HepG2 (cell line): ENCODE data around the gene UGT2B15. TPM values are rescaled to one million over a fixed set of nuclear protein-coding genes. Genes with fewer than 3 reads are reported as not detected.
"Not testable (repeated sequence)": the region's sequence is repeated elsewhere in the genome, so short reads cannot be mapped to it uniquely, and the experiment has no call there.

Experiments used
- CREM ChIP-seq, 2 experiments: sonication (generic) in 1 of 2; formaldehyde crosslinking in 1 of 2; IDR thresholded peaks; 2 replicates each; pipeline versions ENCODE4 v1.4.0 to v1.6.1; 2016 to 2020; ENCODE audit warnings: antibody characterized with exemption in 1 of 2, mild to moderate bottlenecking in 1 of 2, missing genetic modification reagents in 1 of 2
- EP300 ChIP-seq, 3 experiments: sonication (generic) in 1 of 3; formaldehyde crosslinking in 1 of 3; IDR thresholded peaks; 2 replicates each; pipeline versions ENCODE4 v1.5.1 to v1.6.1; 2011 to 2020; ENCODE audit warnings: low read depth in 2 of 3, low read length in 2 of 3, borderline replicate concordance in 1 of 3, improper control_type of control experiment in 1 of 3, mild to moderate bottlenecking in 1 of 3, missing genetic modification reagents in 1 of 3, moderate library complexity in 1 of 3
- GATA4 ChIP-seq: sonication (generic); IDR thresholded peaks from 2 replicates; pipeline ENCODE4 v1.6.1; 2016; ENCODE audit warnings: antibody characterized with exemption, low read depth, borderline replicate concordance
- HNF1A ChIP-seq, 2 experiments: sonication (generic) in 1 of 2; formaldehyde crosslinking in 1 of 2; IDR thresholded peaks; 2 replicates each; pipeline versions ENCODE4 v1.4.0 to v1.6.1; 2016 to 2020; ENCODE audit warnings: borderline replicate concordance in 1 of 2, low read depth in 1 of 2, mild to moderate bottlenecking in 1 of 2, missing genetic modification reagents in 1 of 2
- HOMEZ ChIP-seq: IDR thresholded peaks from 2 replicates; pipeline ENCODE4 v1.6.1; 2016; ENCODE audit warnings: low read depth
- ISL2 ChIP-seq: sonication (generic); formaldehyde crosslinking; IDR thresholded peaks from 2 replicates; pipeline ENCODE4 v1.5.0; 2020; ENCODE audit warnings: missing genetic modification reagents
- NCOA2 ChIP-seq: sonication (generic); formaldehyde crosslinking; IDR thresholded peaks from 2 replicates; pipeline ENCODE4 v1.8.0; 2022; ENCODE audit warnings: inconsistent platforms
- NFIC ChIP-seq: IDR thresholded peaks from 2 replicates; pipeline ENCODE4 v1.6.1; 2012; ENCODE audit warnings: mild to moderate bottlenecking, low read length, inconsistent platforms
- RBFOX2 ChIP-seq: fragments of 200-400 bp; formaldehyde crosslinking; IDR thresholded peaks from 2 replicates; pipeline ENCODE4 v1.6.1; 2017; ENCODE audit warnings: low read depth, mild to moderate bottlenecking, low read length
- RCOR2 ChIP-seq: IDR thresholded peaks from 2 replicates; pipeline ENCODE4 v1.6.1; 2016; ENCODE audit warnings: missing biosample characterization, missing genetic modification reagents
- RXRB ChIP-seq: IDR thresholded peaks from 2 replicates; pipeline ENCODE4 v1.6.1; 2016; ENCODE audit warnings: borderline replicate concordance, missing genetic modification reagents, missing compliant biosample characterization
- STAG1 ChIP-seq: sonication (generic); formaldehyde crosslinking; IDR thresholded peaks from 2 replicates; pipeline ENCODE4 v1.4.0; 2020; ENCODE audit warnings: missing genetic modification reagents
- TBX2 ChIP-seq: sonication (generic); formaldehyde crosslinking; IDR thresholded peaks from 2 replicates; pipeline ENCODE4 v1.5.0; 2020; ENCODE audit warnings: missing genetic modification reagents, mild to moderate bottlenecking, borderline replicate concordance
- ZNF362 ChIP-seq: sonication (generic); formaldehyde crosslinking; IDR thresholded peaks from 2 replicates; pipeline ENCODE4 v1.4.0; 2020; ENCODE audit warnings: missing genetic modification reagents, mild to moderate bottlenecking, borderline replicate concordance
- ZNF503 ChIP-seq: sonication (generic); formaldehyde crosslinking; IDR thresholded peaks from 2 replicates; pipeline ENCODE4 v1.4.0; 2020; ENCODE audit warnings: missing genetic modification reagents
- ZNF710 ChIP-seq: sonication (generic); formaldehyde crosslinking; IDR thresholded peaks from 2 replicates; pipeline ENCODE4 v1.5.0; 2020; ENCODE audit warnings: mild to moderate bottlenecking, missing genetic modification reagents, borderline replicate concordance
- polyA plus RNA-seq, 8 experiments: library from polyadenylated mRNA; depleted of rRNA in 3 of 8; stranded (reverse) in 7 of 8; unstranded in 1 of 8; fragments of >200 nt; fragmentation: Illumina TruSeq in 4 of 8; extraction: Trizol in 4 of 8; gene quantifications; 2 replicates each; pipeline versions ENCODE4 v1.2.1 to v1.2.3, GENCODE V29; 2011 to 2016; ENCODE audit warnings: low read depth in 4 of 8, missing spikeins in 1 of 8, mixed read lengths in 1 of 8; ENCODE audit not compliant: insufficient read depth in 1 of 8
- total RNA-seq, 5 experiments: library from RNA; depleted of rRNA; stranded (reverse); fragments of >200 nt; fragmentation: Illumina TruSeq; extraction: Trizol; gene quantifications; 2 replicates each; pipeline ENCODE4 v1.2.3, GENCODE V29; 2016; ENCODE audit warnings: low read depth in 1 of 5

The UGT2B15 gene
- total and polyA plus RNA-seq, 2 of the 13 experiments (the other 11 are each of a cell fraction or from before 2014, with no cell fraction given): 0.04 to 0.11 TPM

GRCh38 chr4:68656445-68656973, 13.9 kb downstream of the UGT2B15 start (continued):
- peak; percentile 21; the same call in 1 of the 2 replicates for TF ChIP-seq STAG1 (CRISPR knock-in tag)
- TF ChIP-seq RXRB: peak; percentile 79
- peak; percentile 88 for TF ChIP-seq HOMEZ (CRISPR knock-in tag)
- 0 out of 2 replicates have a peak, but pooled peaks have one; percentile 51 for TF ChIP-seq ZNF503 (CRISPR knock-in tag)
- TF ChIP-seq GATA4: peak; percentile 63; the same call in 1 of the 2 replicates
- 0 out of 2 replicates have a peak, but pooled peaks have one; percentile 43 for TF ChIP-seq ZNF710
- TF ChIP-seq ISL2 (CRISPR knock-in tag): peak; percentile 76
- TF ChIP-seq EP300 (IDR thresholded peaks at IDR 0.05; ENCODE audit: low read depth in 2 of 2, low read length in 2 of 2): peak in 1 of 2 experiments; percentile 86; a peak in 2 of 4 replicates
- TF ChIP-seq EP300 (CRISPR knock-in tag; IDR thresholded peaks at IDR 0.05; ENCODE audit: borderline replicate concordance): peak; percentile 67; the same call in 1 of the 2 replicates
- TF ChIP-seq CREM (IDR thresholded peaks at IDR 0.05): peak; percentile 68
- not testable (repeated sequence) for TF ChIP-seq CREM (CRISPR knock-in tag; IDR thresholded peaks at IDR 0.05)
- peak; percentile 22; the same call in 1 of the 2 replicates for TF ChIP-seq RCOR2 (CRISPR knock-in tag)
- TF ChIP-seq ZNF362 (CRISPR knock-in tag): peak; percentile 68; the same call in 1 of the 2 replicates
- TF ChIP-seq NCOA2 (CRISPR knock-in tag): peak; percentile 92
- peak; percentile 31; the same call in 1 of the 2 replicates for TF ChIP-seq TBX2 (CRISPR knock-in tag)
- peak; percentile 84 for TF ChIP-seq NFIC
- peak; percentile 68; the same call in 1 of the 2 replicates for TF ChIP-seq HNF1A (IDR thresholded peaks at IDR 0.05; ENCODE audit: low read depth)
- TF ChIP-seq HNF1A (CRISPR knock-in tag; IDR thresholded peaks at IDR 0.05; ENCODE audit: borderline replicate concordance): peak; percentile 92
- TF ChIP-seq RBFOX2: 0 out of 2 replicates have a peak, but pooled peaks have one; percentile 25
